Astrocyte of the cerebellum (primary cell): ENCODE data around the gene SP5.
"Not testable (repeated sequence)": the region's sequence is repeated elsewhere in the genome, so short reads cannot be mapped to it uniquely, and the experiment has no call there.

Experiments
- DNase-seq: peaks from one replicate; pipeline ENCODE4 v3.0.0-alpha.2; 2011; ENCODE audit warnings: low read depth
- H3K4me3 ChIP-seq: 2 replicates; pipeline ENCODE4 v1.5.1; 2011; ENCODE audit warnings: mild to moderate bottlenecking, low read depth, low read length, moderate library complexity
- CTCF ChIP-seq: IDR thresholded peaks from 2 replicates; pipeline ENCODE4 v1.5.1; 2012; ENCODE audit warnings: low read length, low read depth, moderate library complexity, mild to moderate bottlenecking; ENCODE audit errors: missing control alignments
- in situ Hi-C: cut with HindIII; loops from 2 replicates; pipeline ENCODE4 v1.10.0; 2017; ENCODE audit warnings: low sequenced_read_pairs

SP5 gene

GRCh38 chr2:170743530-170744239, 28.5 kb downstream of the SP5 start:
- H3K4me3 ChIP-seq = no peak overlapping the region
- TF ChIP-seq CTCF = no peak
- DNase-seq = no peak
- in situ Hi-C loops = no loop called here

- TF ChIP-seq CTCF = no peak
- DNase-seq = no peak
- H3K4me3 ChIP-seq = no peak overlapping the region
- in situ Hi-C loops = no loop called here
Observed at GRCh38 chr2:170744248-170745002, 29.3 kb downstream of the SP5 start.

GRCh38 chr2:170745305-170745704, 30.2 kb downstream of the SP5 start:
- no peak for TF ChIP-seq CTCF
- in situ Hi-C loops = no loop called here
- H3K4me3 ChIP-seq = no peak overlapping the region
- DNase-seq = no peak

- no peak for TF ChIP-seq CTCF
- H3K4me3 ChIP-seq = no peak overlapping the region
- in situ Hi-C loops = no loop called here
- DNase-seq = peak; percentile 49
Observed at GRCh38 chr2:170747921-170748320, 32.8 kb downstream of the SP5 start.

- in situ Hi-C loops, H3K4me3 ChIP-seq, DNase-seq: not testable (repeated sequence)
Observed at GRCh38 chr2:170751555-170751954, 36.4 kb downstream of the SP5 start.

GRCh38 chr2:170761572-170761971, 46.4 kb downstream of the SP5 start:
- in situ Hi-C loops = no loop called here
- DNase-seq = no peak
- no peak overlapping the region for H3K4me3 ChIP-seq
- TF ChIP-seq CTCF = no peak

GRCh38 chr2:170762760-170763159, 47.6 kb downstream of the SP5 start:
- no peak overlapping the region for H3K4me3 ChIP-seq
- in situ Hi-C loops = no loop called here
- no peak for TF ChIP-seq CTCF
- no peak for DNase-seq
